SK-N-SH treated with all-trans-retinoic acid at 6 μM for 48 hours (cell line): ENCODE data around the gene MERTK.

ENCODE experiments used
- ARNTL ChIP-seq: fragments of 450-650 bp; formaldehyde crosslinking; IDR thresholded peaks from 2 replicates; pipeline ENCODE4 v1.5.0; 2020; ENCODE audit warnings: low read depth, mild to moderate bottlenecking, moderate library complexity, borderline replicate concordance
- BACH2 ChIP-seq: fragments of 250-450 bp; sonication (Bioruptor Pico); IDR thresholded peaks from 2 replicates; pipeline ENCODE4 v1.9.0; 2021; ENCODE audit warnings: mild to moderate bottlenecking, borderline replicate concordance
- CREB5 ChIP-seq: fragments of 250-450 bp; sonication (Bioruptor Pico); IDR thresholded peaks from 2 replicates; pipeline ENCODE4 v1.5.1; 2020; ENCODE audit warnings: low read depth, mild to moderate bottlenecking, moderate library complexity
- ESRRG ChIP-seq: fragments of 250-450 bp; sonication (Bioruptor Pico); IDR thresholded peaks from 2 replicates; pipeline ENCODE4 v1.6.1; 2021; ENCODE audit warnings: mild to moderate bottlenecking
- PATZ1 ChIP-seq: fragments of 250-450 bp; sonication (Bioruptor Pico); IDR thresholded peaks from 2 replicates; pipeline ENCODE4 v1.8.0; 2020; ENCODE audit warnings: mild to moderate bottlenecking, moderate library complexity, borderline replicate concordance
- POU6F1 ChIP-seq: fragments of 250-450 bp; sonication (Bioruptor Pico); IDR thresholded peaks from 2 replicates; pipeline ENCODE4 v1.8.0; 2021; ENCODE audit warnings: low read depth, mild to moderate bottlenecking, moderate library complexity, borderline replicate concordance
- PPARA ChIP-seq: fragments of 250-450 bp; sonication (Bioruptor Pico); IDR thresholded peaks from 2 replicates; pipeline ENCODE4 v1.5.0; 2020; ENCODE audit warnings: mild to moderate bottlenecking, borderline replicate concordance
- RARB ChIP-seq: fragments of 250-450 bp; sonication (Bioruptor Pico); IDR thresholded peaks from 2 replicates; pipeline ENCODE4 v1.8.0; 2021; ENCODE audit warnings: mild to moderate bottlenecking, moderate library complexity
- SNAI2 ChIP-seq: fragments of 250-450 bp; sonication (Bioruptor Pico); IDR thresholded peaks from 2 replicates; pipeline ENCODE4 v1.5.0; 2020; ENCODE audit warnings: mild to moderate bottlenecking, moderate library complexity
- TCF4 ChIP-seq: fragments of 250-450 bp; sonication (Bioruptor Pico); IDR thresholded peaks from 2 replicates; pipeline ENCODE4 v1.8.0; 2021; ENCODE audit warnings: mild to moderate bottlenecking, moderate library complexity, borderline replicate concordance
- TOX ChIP-seq: fragments of 250-450 bp; sonication (Bioruptor Pico); IDR thresholded peaks from 2 replicates; pipeline ENCODE4 v1.8.0; 2021; ENCODE audit warnings: mild to moderate bottlenecking, moderate library complexity, borderline replicate concordance
- ZC3H10 ChIP-seq: fragments of 250-450 bp; sonication (Bioruptor Pico); IDR thresholded peaks from 2 replicates; pipeline ENCODE4 v1.5.1; 2021; ENCODE audit warnings: mild to moderate bottlenecking, moderate library complexity
- ZFP30 ChIP-seq: fragments of 450-650 bp; formaldehyde crosslinking; IDR thresholded peaks from 2 replicates; pipeline ENCODE4 v1.5.0; 2022; ENCODE audit warnings: mild to moderate bottlenecking, moderate library complexity
- ZNF8 ChIP-seq: fragments of 450-650 bp; formaldehyde crosslinking; IDR thresholded peaks from 2 replicates; pipeline ENCODE4 v1.5.0; 2020; ENCODE audit warnings: mild to moderate bottlenecking, moderate library complexity

GRCh38 chr2:111932841-111933291 lies 34.5 kb downstream of the MERTK start:
- TF ChIP-seq TOX (CRISPR knock-in tag) = no peak
- TF ChIP-seq ARNTL (CRISPR knock-in tag) = no peak
- no peak for TF ChIP-seq RARB (CRISPR knock-in tag)
- no peak for TF ChIP-seq PPARA (CRISPR knock-in tag)
- no peak for TF ChIP-seq ZFP30 (CRISPR knock-in tag)
- no peak for TF ChIP-seq SNAI2 (CRISPR knock-in tag)
- TF ChIP-seq ZC3H10 (CRISPR knock-in tag) = no peak
- no peak for TF ChIP-seq PATZ1 (CRISPR knock-in tag)
- TF ChIP-seq TCF4 (CRISPR knock-in tag) = no peak
- no peak for TF ChIP-seq BACH2 (CRISPR knock-in tag)
- no peak for TF ChIP-seq POU6F1 (CRISPR knock-in tag)
- no peak for TF ChIP-seq ZNF8 (CRISPR knock-in tag)
- TF ChIP-seq CREB5 (CRISPR knock-in tag) = no peak
- TF ChIP-seq ESRRG = no peak
